HEK293 (cell line): ENCODE data around the gene ZBTB21.
A peak's percentile ranks its signal among the peaks of the same experiment; 100 is the strongest.
"Not testable (repeated sequence)": the region's sequence is repeated elsewhere in the genome, so short reads cannot be mapped to it uniquely, and the experiment has no call there.

ENCODE experiments used
- CTCF ChIA-PET: fragments of 350-600 bp; formaldehyde crosslinking; extraction: SDS; loops from one replicate; lab custom pipeline; 2021; ENCODE audit warnings: antibody characterized with exemption; lab: Yijun Ruan, JAX
- POLR2A ChIA-PET: fragments of 300-600 bp; formaldehyde crosslinking; extraction: SDS; loops from one replicate; lab custom pipeline; 2020; ENCODE audit warnings: antibody characterized with exemption, inconsistent platforms; lab: Yijun Ruan, JAX
- H3K27ac ChIP-seq: fragments of 200-500 bp; sonication (Bioruptor generic); 2 replicates; pipeline ENCODE4 v1.5.1; 2014; ENCODE audit warnings: low read depth, low read length, control low read depth, inconsistent platforms; ENCODE audit errors: extremely low read depth
- H3K36me3 ChIP-seq, 2 experiments: fragments of 200-500 bp in 1 of 2; sonication (Bioruptor generic) in 1 of 2; 1 replicate in 1 of 2; 2 replicates in 1 of 2; pipeline ENCODE4 v1.5.1; 2014 to 2017; ENCODE audit warnings: inconsistent platforms in 2 of 2, low read length in 2 of 2; ENCODE audit not compliant: control insufficient read depth in 2 of 2, insufficient read depth in 1 of 2
- H3K4me1 ChIP-seq: fragments of 200-500 bp; sonication (Bioruptor generic); 2 replicates; pipeline ENCODE4 v1.5.1; 2014; ENCODE audit warnings: mild to moderate bottlenecking, low read length, inconsistent platforms; ENCODE audit not compliant: control insufficient read depth, insufficient read depth
- H3K4me3 ChIP-seq: 2 replicates; pipeline ENCODE4 v1.5.1; 2011; ENCODE audit warnings: low read depth, mild to moderate bottlenecking, control low read depth, low read length, moderate library complexity
- H3K9me3 ChIP-seq: fragments of 200-500 bp; sonication (Bioruptor generic); 2 replicates; pipeline ENCODE4 v1.5.1; 2014; ENCODE audit warnings: low read depth, low read length, inconsistent platforms; ENCODE audit not compliant: control insufficient read depth, insufficient read depth
- FEZF1 ChIP-seq: fragments of 450-650 bp; formaldehyde crosslinking; IDR thresholded peaks from 2 replicates; pipeline ENCODE4 v1.5.1; 2016; ENCODE audit warnings: missing biosample characterization, missing genetic modification characterization
- GFI1B ChIP-seq: fragments of 450-650 bp; formaldehyde crosslinking; IDR thresholded peaks from 2 replicates; pipeline ENCODE4 v1.5.1; 2016; ENCODE audit warnings: missing biosample characterization, missing genetic modification characterization
- KLF16 ChIP-seq: fragments of 450-650 bp; formaldehyde crosslinking; IDR thresholded peaks from 2 replicates; pipeline ENCODE4 v1.5.1; 2017; ENCODE audit warnings: missing biosample characterization, missing genetic modification characterization
- PRDM10 ChIP-seq: fragments of 450-650 bp; formaldehyde crosslinking; IDR thresholded peaks from 2 replicates; pipeline ENCODE4 v1.5.1; 2016; ENCODE audit warnings: missing biosample characterization, missing genetic modification characterization
- SETDB1 ChIP-seq: IDR thresholded peaks from one replicate; pipeline ENCODE4 v1.6.1; 2017; ENCODE audit warnings: mild to moderate bottlenecking, low read length, moderate library complexity, mixed read lengths; ENCODE audit not compliant: insufficient read length
- ZFP3 ChIP-seq: fragments of 450-650 bp; formaldehyde crosslinking; IDR thresholded peaks from 2 replicates; pipeline ENCODE4 v1.5.1; 2016; ENCODE audit warnings: low read depth, missing biosample characterization, missing genetic modification characterization
- ZNF121 ChIP-seq: fragments of 450-650 bp; formaldehyde crosslinking; IDR thresholded peaks from 2 replicates; pipeline ENCODE4 v1.5.1; 2016; ENCODE audit warnings: missing biosample characterization, missing genetic modification characterization
- ZNF146 ChIP-seq: fragments of 450-650 bp; formaldehyde crosslinking; IDR thresholded peaks from 2 replicates; pipeline ENCODE4 v1.5.1; 2016; ENCODE audit warnings: missing biosample characterization, missing genetic modification characterization
- ZNF24 ChIP-seq: fragments of 450-650 bp; formaldehyde crosslinking; IDR thresholded peaks from 2 replicates; pipeline ENCODE4 v1.5.1; 2016; ENCODE audit warnings: missing biosample characterization, missing genetic modification characterization
- ZNF280D ChIP-seq: fragments of 450-650 bp; formaldehyde crosslinking; IDR thresholded peaks from 2 replicates; pipeline ENCODE4 v1.5.1; 2016; ENCODE audit warnings: missing biosample characterization, missing genetic modification characterization
- ZNF639 ChIP-seq: fragments of 450-650 bp; formaldehyde crosslinking; IDR thresholded peaks from 2 replicates; pipeline ENCODE4 v1.5.1; 2016; ENCODE audit warnings: missing biosample characterization, missing genetic modification characterization
- ZNF785 ChIP-seq: fragments of 450-650 bp; formaldehyde crosslinking; IDR thresholded peaks from 2 replicates; pipeline ENCODE4 v1.5.1; 2016; ENCODE audit warnings: missing biosample characterization, missing genetic modification characterization
- ZNF791 ChIP-seq: fragments of 450-650 bp; formaldehyde crosslinking; IDR thresholded peaks from 2 replicates; pipeline ENCODE4 v1.5.1; 2016; ENCODE audit warnings: missing biosample characterization, missing genetic modification characterization
- TF ChIP-seq, protein P1 (sequence below): fragments of 450-650 bp; formaldehyde crosslinking; conservative IDR thresholded peaks from 2 replicates; pipeline ENCODE4 v1.5.1; 2016; ENCODE audit warnings: low read depth, missing biosample characterization, missing genetic modification characterization
- TF ChIP-seq, protein P2 (sequence below): fragments of 450-650 bp; formaldehyde crosslinking; IDR thresholded peaks from 2 replicates; pipeline ENCODE4 v1.5.1; 2016; ENCODE audit warnings: missing biosample characterization, missing genetic modification characterization, low read depth

The ZBTB21 gene

DNA sequence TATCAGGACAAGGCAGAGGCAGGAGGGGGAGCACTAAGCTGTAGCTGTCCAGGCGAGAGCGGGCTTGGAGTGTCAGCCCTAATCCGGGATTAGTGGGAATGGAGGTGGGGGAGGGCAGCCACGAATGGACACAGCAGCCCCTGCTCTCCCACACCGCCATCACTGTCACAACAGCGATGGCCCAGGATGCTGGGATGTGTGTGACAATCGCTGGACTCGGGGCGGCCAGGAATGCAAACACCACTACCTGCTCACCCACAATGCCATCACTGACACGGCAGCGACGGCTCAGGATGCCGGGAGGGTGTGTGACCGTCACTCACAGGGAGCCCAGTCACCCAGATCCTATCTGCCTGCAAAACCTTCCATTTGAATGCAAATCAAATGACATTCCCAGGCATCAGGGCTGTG lies 59.2 kb downstream of the ZBTB21 start:
- ChIA-PET CTCF (no interaction called here), POLR2A (no interaction called here)
- H3K9me3 ChIP-seq: no peaks in the 10 kb centered on the region
- H3K27ac ChIP-seq: no peak overlapping the region
- TF ChIP-seq ZFP3 (no peak), ZNF121 (tag by site-specific recombination) (no peak), SETDB1 (no peak), PRDM10 (tag by site-specific recombination) (no peak), ZNF785 (no peak), ZNF24 (tag by site-specific recombination) (no peak), GFI1B (no peak), KLF16 (tag by site-specific recombination) (no peak), FEZF1 (tag by site-specific recombination) (no peak), ZNF791 (tag by site-specific recombination) (no peak)
- TF ChIP-seq, protein P1, sequence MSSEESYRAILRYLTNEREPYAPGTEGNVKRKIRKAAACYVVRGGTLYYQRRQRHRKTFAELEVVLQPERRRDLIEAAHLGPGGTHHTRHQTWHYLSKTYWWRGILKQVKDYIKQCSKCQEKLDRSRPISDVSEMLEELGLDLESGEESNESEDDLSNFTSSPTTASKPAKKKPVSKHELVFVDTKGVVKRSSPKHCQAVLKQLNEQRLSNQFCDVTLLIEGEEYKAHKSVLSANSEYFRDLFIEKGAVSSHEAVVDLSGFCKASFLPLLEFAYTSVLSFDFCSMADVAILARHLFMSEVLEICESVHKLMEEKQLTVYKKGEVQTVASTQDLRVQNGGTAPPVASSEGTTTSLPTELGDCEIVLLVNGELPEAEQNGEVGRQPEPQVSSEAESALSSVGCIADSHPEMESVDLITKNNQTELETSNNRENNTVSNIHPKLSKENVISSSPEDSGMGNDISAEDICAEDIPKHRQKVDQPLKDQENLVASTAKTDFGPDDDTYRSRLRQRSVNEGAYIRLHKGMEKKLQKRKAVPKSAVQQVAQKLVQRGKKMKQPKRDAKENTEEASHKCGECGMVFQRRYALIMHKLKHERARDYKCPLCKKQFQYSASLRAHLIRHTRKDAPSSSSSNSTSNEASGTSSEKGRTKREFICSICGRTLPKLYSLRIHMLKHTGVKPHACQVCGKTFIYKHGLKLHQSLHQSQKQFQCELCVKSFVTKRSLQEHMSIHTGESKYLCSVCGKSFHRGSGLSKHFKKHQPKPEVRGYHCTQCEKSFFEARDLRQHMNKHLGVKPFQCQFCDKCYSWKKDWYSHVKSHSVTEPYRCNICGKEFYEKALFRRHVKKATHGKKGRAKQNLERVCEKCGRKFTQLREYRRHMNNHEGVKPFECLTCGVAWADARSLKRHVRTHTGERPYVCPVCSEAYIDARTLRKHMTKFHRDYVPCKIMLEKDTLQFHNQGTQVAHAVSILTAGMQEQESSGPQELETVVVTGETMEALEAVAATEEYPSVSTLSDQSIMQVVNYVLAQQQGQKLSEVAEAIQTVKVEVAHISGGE: no peak
- TF ChIP-seq, protein P2, sequence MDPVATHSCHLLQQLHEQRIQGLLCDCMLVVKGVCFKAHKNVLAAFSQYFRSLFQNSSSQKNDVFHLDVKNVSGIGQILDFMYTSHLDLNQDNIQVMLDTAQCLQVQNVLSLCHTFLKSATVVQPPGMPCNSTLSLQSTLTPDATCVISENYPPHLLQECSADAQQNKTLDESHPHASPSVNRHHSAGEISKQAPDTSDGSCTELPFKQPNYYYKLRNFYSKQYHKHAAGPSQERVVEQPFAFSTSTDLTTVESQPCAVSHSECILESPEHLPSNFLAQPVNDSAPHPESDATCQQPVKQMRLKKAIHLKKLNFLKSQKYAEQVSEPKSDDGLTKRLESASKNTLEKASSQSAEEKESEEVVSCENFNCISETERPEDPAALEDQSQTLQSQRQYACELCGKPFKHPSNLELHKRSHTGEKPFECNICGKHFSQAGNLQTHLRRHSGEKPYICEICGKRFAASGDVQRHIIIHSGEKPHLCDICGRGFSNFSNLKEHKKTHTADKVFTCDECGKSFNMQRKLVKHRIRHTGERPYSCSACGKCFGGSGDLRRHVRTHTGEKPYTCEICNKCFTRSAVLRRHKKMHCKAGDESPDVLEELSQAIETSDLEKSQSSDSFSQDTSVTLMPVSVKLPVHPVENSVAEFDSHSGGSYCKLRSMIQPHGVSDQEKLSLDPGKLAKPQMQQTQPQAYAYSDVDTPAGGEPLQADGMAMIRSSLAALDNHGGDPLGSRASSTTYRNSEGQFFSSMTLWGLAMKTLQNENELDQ (tag by site-specific recombination): no peak
- no peak overlapping the region for H3K4me3 ChIP-seq
- H3K36me3 ChIP-seq: no peaks in the 10 kb centered on the region
- peaks cover 2% of the 10 kb centered on the region; the same call in 1 of the 2 replicates for H3K4me1 ChIP-seq

- H3K4me1 ChIP-seq, H3K27ac ChIP-seq, H3K9me3 ChIP-seq, H3K4me3 ChIP-seq, H3K36me3 ChIP-seq, POLR2A ChIA-PET: not testable (repeated sequence)
- TF ChIP-seq ZNF280D (tag by site-specific recombination) (0 out of 2 replicates have a peak, but pooled peaks have one; percentile 76), ZNF146 (tag by site-specific recombination) (peak; percentile 99), ZNF639 (tag by site-specific recombination) (0 out of 2 replicates have a peak, but pooled peaks have one; percentile 21)
- CTCF ChIA-PET: interaction anchor here (0.6 kb wide), 1 partner anchor 11 kb away, joined by 3 read pairs; no protein-coding TSS in a partner anchor
These were observed 60.5 kb downstream of the ZBTB21 start for GRCh38 chr21:41949631-41950030.
